Calu3 (cell line): ENCODE results near the gene RGS16. TPM values are rescaled to one million over a fixed set of nuclear protein-coding genes. Genes with fewer than 3 reads are reported as not detected.

Experiments used
- BruUV-seq: library from RNA; stranded (reverse); fragments of 400-500 nt; replicated peaks from 2 replicates; lab custom pipeline; 2021; lab: Mats Ljungman, UMichigan
- CTCF ChIA-PET: fragments of 300-600 bp; sonication (Branson Sonifier 250); formaldehyde crosslinking; loops from one replicate; lab custom pipeline; 2022; ENCODE audit warnings: antibody characterized with exemption; lab: Charles Lee
- DNase-seq: peaks from one replicate; pipeline ENCODE4 v3.0.0; 2022
- H3K27ac Mint-ChIP-seq: one replicate; pipeline ENCODE4 v1.8.0; 2022; ENCODE audit warnings: mixed read lengths; ENCODE audit not compliant: unreplicated experiment
- H3K27me3 Mint-ChIP-seq: one replicate; pipeline ENCODE4 v1.8.0; 2022; ENCODE audit warnings: mixed read lengths; ENCODE audit not compliant: unreplicated experiment
- H3K36me3 Mint-ChIP-seq: one replicate; pipeline ENCODE4 v1.8.0; 2022; ENCODE audit warnings: mild to moderate bottlenecking, moderate library complexity, mixed read lengths; ENCODE audit not compliant: insufficient read depth, unreplicated experiment
- H3K4me1 Mint-ChIP-seq: one replicate; pipeline ENCODE4 v1.8.0; 2022; ENCODE audit warnings: mild to moderate bottlenecking, low read depth, mixed read lengths; ENCODE audit not compliant: unreplicated experiment
- H3K4me3 Mint-ChIP-seq: one replicate; pipeline ENCODE4 v1.8.0; 2022; ENCODE audit warnings: mild to moderate bottlenecking, low read depth, moderate library complexity, mixed read lengths; ENCODE audit not compliant: unreplicated experiment
- H3K9me3 Mint-ChIP-seq: one replicate; pipeline ENCODE4 v1.8.0; 2022; ENCODE audit warnings: low read depth, mixed read lengths; ENCODE audit not compliant: unreplicated experiment
- intact Hi-C: fragments of 100-400 bp; cut with micrococcal nuclease; formaldehyde crosslinking; loops from one replicate; pipeline ENCODE4 v1.10.0; 2022; ENCODE audit not compliant: unreplicated experiment
- total RNA-seq: library from RNA; stranded (reverse); gene quantifications from 2 replicates; pipeline ENCODE4 v1.2.3, GENCODE V29; 2022
- TF ChIP-seq, protein P1 (sequence below): fragments of 200-600 bp; IDR thresholded peaks from one replicate; pipeline ENCODE4 v1.8.0; 2022; ENCODE audit warnings: antibody characterized with exemption; ENCODE audit not compliant: unreplicated experiment

The RGS16 gene
- total RNA-seq, 1 experiment from 2014 or later = 1.2 TPM

DNA sequence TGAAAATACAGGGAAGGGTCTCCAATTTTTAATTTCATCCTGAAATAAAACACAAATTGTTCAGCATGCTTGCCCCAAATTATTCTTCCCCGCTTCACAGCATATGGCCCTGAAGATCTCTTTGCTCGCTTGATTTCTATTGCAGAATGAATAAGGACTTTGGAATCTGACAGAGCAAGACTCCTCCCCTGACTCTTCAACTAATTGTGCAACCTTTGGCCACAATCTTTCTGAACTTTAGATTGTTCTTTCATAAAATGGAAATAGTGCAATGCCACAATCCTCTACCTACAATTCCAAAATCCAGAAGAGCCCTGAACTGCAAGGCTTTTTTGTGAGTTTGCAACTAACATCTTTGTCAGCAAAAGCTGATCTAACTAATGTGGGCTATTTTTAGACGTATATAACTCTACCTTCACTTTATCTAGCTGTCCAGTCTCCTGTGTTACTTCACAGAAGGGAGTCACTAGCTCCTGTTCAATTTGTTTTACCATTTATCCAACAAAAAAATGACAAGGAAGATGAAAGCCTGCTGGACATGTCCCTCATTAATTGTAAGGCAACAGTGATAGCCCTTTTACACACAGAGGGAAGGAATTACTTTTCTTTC is 28.5 kb downstream of the RGS16 start:
- intact Hi-C loops = no loop called here
- no peak overlapping the region for H3K27ac Mint-ChIP-seq
- no TSS peak for BruUV-seq
- CTCF ChIA-PET = interaction anchor here (1.5 kb wide), 1 partner anchor 13 kb away, joined by 4 read pairs; no protein-coding TSS in a partner anchor
- no peaks in the 10 kb centered on the region for H3K36me3 Mint-ChIP-seq
- TF ChIP-seq, protein P1, sequence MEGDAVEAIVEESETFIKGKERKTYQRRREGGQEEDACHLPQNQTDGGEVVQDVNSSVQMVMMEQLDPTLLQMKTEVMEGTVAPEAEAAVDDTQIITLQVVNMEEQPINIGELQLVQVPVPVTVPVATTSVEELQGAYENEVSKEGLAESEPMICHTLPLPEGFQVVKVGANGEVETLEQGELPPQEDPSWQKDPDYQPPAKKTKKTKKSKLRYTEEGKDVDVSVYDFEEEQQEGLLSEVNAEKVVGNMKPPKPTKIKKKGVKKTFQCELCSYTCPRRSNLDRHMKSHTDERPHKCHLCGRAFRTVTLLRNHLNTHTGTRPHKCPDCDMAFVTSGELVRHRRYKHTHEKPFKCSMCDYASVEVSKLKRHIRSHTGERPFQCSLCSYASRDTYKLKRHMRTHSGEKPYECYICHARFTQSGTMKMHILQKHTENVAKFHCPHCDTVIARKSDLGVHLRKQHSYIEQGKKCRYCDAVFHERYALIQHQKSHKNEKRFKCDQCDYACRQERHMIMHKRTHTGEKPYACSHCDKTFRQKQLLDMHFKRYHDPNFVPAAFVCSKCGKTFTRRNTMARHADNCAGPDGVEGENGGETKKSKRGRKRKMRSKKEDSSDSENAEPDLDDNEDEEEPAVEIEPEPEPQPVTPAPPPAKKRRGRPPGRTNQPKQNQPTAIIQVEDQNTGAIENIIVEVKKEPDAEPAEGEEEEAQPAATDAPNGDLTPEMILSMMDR = no peak
- H3K27me3 Mint-ChIP-seq = no peaks in the 10 kb centered on the region
- no peaks in the 10 kb centered on the region for H3K9me3 Mint-ChIP-seq
- H3K4me3 Mint-ChIP-seq = no peak overlapping the region
- peaks cover 9% of the 10 kb centered on the region for H3K4me1 Mint-ChIP-seq
- no peak for DNase-seq

DNA sequence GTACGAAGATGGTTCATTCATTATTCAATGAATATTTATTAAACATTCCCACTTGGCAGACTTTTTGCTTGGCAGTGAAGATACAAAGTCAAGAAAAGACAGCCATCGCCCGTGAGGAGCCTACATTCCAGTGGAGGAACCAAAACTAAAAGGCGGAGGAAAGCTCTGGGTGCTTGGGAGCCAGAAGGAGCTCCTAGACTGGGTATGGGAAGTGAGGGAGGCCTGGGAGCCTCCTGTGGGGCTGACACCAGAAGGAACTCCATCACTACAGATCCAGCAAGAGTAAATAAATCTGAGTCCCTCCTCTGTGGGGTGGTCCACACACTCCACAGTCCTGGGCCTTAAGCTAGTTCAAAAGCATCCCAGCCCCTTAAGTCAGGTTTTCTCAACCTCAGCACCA is 30.0 kb downstream of the RGS16 start:
- Mint-ChIP-seq H3K4me1 (peaks cover 9% of the 10 kb centered on the region), H3K4me3 (no peak overlapping the region), H3K27me3 (no peaks in the 10 kb centered on the region), H3K36me3 (no peaks in the 10 kb centered on the region), H3K27ac (no peak overlapping the region), H3K9me3 (no peaks in the 10 kb centered on the region)
- DNase-seq = no peak
- CTCF ChIA-PET = interaction anchor here (1.5 kb wide), 1 partner anchor 11 kb away, joined by 4 read pairs; no protein-coding TSS in a partner anchor
- no TSS peak for BruUV-seq
- intact Hi-C loops = no loop called here
- TF ChIP-seq, protein P1 = no peak

DNA sequence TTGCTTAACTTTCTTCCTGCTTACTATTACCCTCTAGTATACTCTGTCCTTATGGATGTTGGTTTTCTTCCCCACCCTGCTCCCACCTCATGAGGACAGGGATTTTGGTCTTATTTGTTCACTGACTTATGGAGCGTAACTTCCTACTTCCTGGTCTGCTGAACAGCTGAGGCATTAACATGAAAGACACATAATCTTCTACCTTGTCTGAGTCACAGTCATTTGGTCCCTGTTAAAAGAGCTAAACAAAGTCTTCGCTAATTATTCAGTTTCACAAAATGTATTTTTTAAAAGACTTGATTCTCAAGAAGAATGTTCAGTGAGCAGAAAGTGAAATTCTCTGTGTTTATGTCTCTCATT is 33.6 kb downstream of the RGS16 start:
- Mint-ChIP-seq H3K9me3 (no peaks in the 10 kb centered on the region), H3K4me3 (no peak overlapping the region), H3K27ac (no peak overlapping the region), H3K27me3 (peaks cover 2% of the 10 kb centered on the region), H3K4me1 (peaks cover 4% of the 10 kb centered on the region), H3K36me3 (no peaks in the 10 kb centered on the region)
- TF ChIP-seq, protein P1 = no peak
- intact Hi-C loops = no loop called here
- no TSS peak for BruUV-seq
- no peak for DNase-seq
- CTCF ChIA-PET = no interaction called here

DNA sequence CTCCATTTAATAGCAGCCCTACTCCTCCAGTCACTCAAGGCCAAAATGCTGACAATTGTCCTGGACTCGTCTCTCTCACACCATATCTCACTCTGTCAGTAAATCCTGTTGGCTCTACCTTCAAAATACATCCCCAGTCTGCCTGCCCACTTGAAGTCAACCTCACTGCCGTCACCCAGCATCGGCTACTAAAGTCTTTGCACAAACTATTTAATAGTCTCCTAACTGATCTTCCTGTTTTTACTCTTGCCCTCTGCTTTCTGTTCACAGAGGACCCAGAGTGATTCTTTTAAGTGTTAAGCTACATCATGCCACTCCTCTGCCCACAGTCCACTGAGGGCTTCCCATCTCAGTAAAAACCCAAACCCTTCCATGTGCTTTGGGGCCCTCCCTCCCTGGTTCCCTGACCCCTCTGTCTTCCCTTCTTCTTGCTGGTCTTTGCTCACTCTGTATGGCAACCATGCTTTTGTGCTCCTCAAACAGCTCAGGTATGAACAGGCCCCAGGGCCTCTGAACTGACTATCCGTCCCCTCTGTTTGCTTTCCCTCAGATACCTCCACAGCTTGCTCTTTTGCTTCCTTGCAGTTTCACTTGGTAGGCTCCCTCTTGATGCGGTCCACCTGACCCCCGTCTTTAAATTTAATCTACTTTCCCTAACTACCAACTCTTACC is 34.1 kb downstream of the RGS16 start:
- H3K27me3 Mint-ChIP-seq = peaks cover 7% of the 10 kb centered on the region
- intact Hi-C loops = no loop called here
- DNase-seq = no peak

More for the DNA sequence above, 34.1 kb downstream of the RGS16 start:
- BruUV-seq = no TSS peak
- Mint-ChIP-seq H3K4me3 (no peak overlapping the region), H3K9me3 (no peaks in the 10 kb centered on the region), H3K27ac (no peak overlapping the region), H3K4me1 (no peaks in the 10 kb centered on the region), H3K36me3 (no peaks in the 10 kb centered on the region)
- CTCF ChIA-PET = interaction anchor here (1.1 kb wide), 1 partner anchor 25 kb away, joined by 7 read pairs; no protein-coding TSS in a partner anchor
- TF ChIP-seq, protein P1 = no peak
